GM10248 (cell line): ENCODE results near the gene CDON.

ENCODE experiments used
- CTCF ChIA-PET: fragments of 300-600 bp; sonication (Branson Sonifier 250); formaldehyde crosslinking; extraction: SDS; loops from one replicate; lab custom pipeline; 2021; ENCODE audit warnings: antibody characterized with exemption; lab: Yijun Ruan, JAX
- POLR2A ChIA-PET: fragments of 350-650 bp; sonication (Branson Sonifier 250); formaldehyde crosslinking; extraction: SDS; loops from one replicate; lab custom pipeline; 2020; ENCODE audit warnings: antibody characterized with exemption; lab: Yijun Ruan, JAX
- DNase-seq: peaks from one replicate; pipeline ENCODE4 v3.0.0; 2012; ENCODE audit errors: extremely low spot score
- CTCF ChIP-seq: IDR thresholded peaks from 2 replicates; pipeline ENCODE4 v1.5.1; 2012; ENCODE audit warnings: mild to moderate bottlenecking, low read depth; ENCODE audit errors: extremely low read depth, missing control alignments, control extremely low read depth

Gene CDON

GRCh38 chr11:125950178-125950490 lies 112.5 kb downstream of the CDON start:
- ChIA-PET POLR2A (no interaction called here), CTCF (no interaction called here)
- no peak for TF ChIP-seq CTCF

DNA sequence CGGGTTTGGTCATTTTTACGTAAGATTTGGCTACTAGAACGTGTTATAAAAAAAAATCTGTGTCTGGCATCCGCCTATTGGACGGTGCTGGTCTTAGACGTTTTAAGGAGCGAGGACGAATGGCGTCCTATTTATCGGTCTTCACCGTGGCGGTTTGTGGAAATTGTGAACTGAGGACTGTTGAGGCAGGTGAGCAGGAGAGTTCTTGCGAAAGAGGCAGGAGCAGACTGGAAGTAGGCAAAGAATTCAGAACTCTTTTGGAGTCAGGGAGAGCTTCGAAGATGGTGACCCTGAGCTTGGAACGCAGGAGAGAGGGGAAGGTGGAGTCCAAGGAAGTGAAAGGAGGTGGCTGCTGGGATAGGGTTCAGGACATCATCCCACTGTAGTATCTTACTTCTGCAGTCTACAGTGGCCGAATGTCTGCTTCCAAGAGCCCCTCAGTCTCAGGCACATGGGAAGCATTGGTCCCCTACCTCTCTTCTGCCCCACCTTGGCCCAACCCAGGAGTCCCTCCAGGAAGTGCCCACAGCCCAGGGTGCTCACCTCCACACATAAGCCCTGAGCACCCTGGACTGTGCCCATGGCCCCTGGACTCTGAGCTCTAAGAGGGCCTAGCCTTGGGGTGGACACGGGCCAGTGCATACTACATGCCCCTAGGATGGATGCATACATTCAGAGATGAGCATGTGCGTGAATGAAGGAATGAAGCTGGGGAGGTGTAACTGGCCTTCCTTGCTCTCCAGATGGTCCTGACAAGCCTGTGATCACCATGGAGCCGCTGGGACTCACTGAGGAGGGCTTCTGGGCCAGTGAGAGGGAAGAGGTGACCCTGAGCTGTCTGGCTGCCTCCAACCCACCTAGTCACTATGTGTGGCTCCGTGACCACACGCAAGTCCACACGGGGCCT lies 113.1 kb downstream of the CDON start:
- TF ChIP-seq CTCF: no peak
- no peak for DNase-seq
- ChIA-PET POLR2A (interaction anchor here (0.5 kb wide), 1 partner anchor 277 kb away, joined by 6 read pairs; no protein-coding TSS in a partner anchor), CTCF (interaction anchor here (1.4 kb wide), 1 partner anchor 27 kb away, joined by 3 read pairs; no protein-coding TSS in a partner anchor)

More at GRCh38 chr11:125950178-125950490, 112.5 kb downstream of the CDON start:
- no peak for DNase-seq

DNA sequence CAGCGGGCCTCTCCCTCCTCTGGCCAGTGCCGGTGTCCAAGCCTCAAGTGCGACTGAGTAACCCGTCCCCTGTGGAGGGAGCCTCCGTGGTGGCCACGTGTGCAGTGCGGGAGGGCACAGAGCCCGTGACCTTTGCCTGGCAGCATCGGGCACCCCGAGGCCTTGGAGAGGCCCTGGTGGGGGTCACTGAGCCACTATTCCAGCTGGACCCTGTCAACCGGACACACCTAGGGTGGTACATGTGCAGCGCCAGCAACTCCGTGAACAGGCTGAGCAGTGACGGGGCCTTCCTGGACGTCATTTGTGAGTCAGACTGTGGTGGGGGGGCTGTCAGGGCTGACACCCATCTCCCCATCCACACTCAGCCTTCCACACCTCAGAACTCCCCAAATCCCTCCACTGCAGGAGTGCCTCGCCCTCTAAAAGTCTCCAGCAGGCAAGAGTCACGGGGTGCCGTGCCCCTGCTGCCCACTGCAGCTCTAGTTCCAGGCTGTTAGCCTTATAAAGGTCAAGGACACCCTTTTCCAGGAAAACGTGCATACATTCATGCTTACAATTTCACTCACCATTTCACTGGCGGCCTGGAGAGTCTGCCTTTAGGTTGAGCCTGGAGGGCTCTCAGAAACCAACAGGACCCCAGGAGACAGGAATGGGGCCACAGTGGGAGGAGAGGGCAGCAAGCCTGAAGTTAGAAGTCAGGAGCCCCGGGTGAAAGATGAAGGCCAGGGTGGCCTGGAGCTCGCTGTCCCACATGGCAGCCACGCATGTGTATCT lies 114.2 kb downstream of the CDON start:
- POLR2A ChIA-PET: no interaction called here
- no peak for TF ChIP-seq CTCF
- DNase-seq: no peak
- CTCF ChIA-PET: interaction anchor here (0.9 to 1.4 kb wide), 3 partner anchors 10 to 52 kb away, joined by 3 read pairs; no protein-coding TSS in a partner anchor

- no peak for DNase-seq
- no peak for TF ChIP-seq CTCF
- CTCF ChIA-PET: interaction anchor here (0.9 to 1.4 kb wide), 3 partner anchors 9 to 53 kb away, joined by 3 read pairs; no protein-coding TSS in a partner anchor
- POLR2A ChIA-PET: no interaction called here
These were observed 115.0 kb downstream of the CDON start for GRCh38 chr11:125947419-125948277.

DNA sequence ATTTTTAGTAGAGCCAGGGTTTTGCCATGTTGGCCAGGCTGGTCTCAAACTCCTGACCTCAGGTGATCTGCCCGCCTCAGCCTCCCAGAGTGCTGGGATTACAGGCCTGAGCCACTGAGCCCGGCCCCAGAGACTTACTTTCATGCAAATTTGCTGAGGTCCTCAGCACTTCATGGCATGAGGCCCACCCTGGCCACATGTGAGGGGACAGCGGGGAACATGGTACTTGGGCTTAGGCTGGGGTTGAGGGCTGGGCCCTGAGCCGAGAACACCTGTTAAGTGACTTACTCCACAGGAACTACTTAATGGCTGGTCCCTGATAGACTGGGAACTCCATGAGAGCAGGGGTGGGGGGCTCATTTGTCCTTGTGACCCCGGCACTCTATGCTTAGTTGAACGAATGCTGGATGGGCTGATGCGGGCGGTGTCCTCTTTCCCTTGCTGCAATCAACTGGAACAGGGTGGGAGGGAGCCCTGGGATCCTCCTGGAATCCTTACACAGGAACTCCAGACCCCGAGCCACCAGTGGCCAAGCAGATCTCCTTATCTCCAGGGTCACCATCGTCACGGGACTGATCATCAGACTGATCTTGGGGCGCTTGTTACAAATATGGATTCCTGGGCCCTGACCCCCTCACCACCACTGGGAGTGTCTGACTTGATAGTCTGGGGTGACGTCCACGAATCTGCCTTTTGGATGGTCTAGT lies 115.8 kb downstream of the CDON start:
- DNase-seq: no peak
- no peak for TF ChIP-seq CTCF
- CTCF ChIA-PET: no interaction called here
- POLR2A ChIA-PET: no interaction called here
